Smooth muscle cell (in vitro differentiated cells): Measurements from ENCODE around the gene CDC42EP3. TPM values are rescaled to one million over a fixed set of nuclear protein-coding genes. Genes with fewer than 3 reads are reported as not detected.

Experiments used
- DNase-seq: peaks from one replicate; lab custom pipeline; 2025; ENCODE audit not compliant: unreplicated experiment; lab: John Stamatoyannopoulos, UW
- H2AFZ ChIP-seq: fragments of 200-600 bp; sonication (generic); 2 replicates; pipeline ENCODE4 v1.6.0; 2016; ENCODE audit warnings: antibody characterized with exemption, low read depth, mild to moderate bottlenecking
- H3F3A ChIP-seq: fragments of 200-600 bp; sonication (generic); 2 replicates; pipeline ENCODE4 v1.6.0; 2017; ENCODE audit warnings: antibody characterized with exemption, low read depth
- H3K27ac ChIP-seq: fragments of 200-600 bp; sonication (generic); 2 replicates; pipeline ENCODE4 v1.5.1; 2016; ENCODE audit warnings: low read depth, mild to moderate bottlenecking
- H3K27me3 ChIP-seq: fragments of 200-600 bp; sonication (generic); 2 replicates; pipeline ENCODE4 v1.6.1; 2016; ENCODE audit warnings: low read depth, mild to moderate bottlenecking
- H3K36me3 ChIP-seq: fragments of 200-600 bp; sonication (generic); 2 replicates; pipeline ENCODE4 v1.5.1; 2016; ENCODE audit warnings: low read depth
- H3K4me1 ChIP-seq: fragments of 200-600 bp; sonication (generic); 2 replicates; pipeline ENCODE4 v1.5.1; 2016; ENCODE audit warnings: low read depth
- H3K4me2 ChIP-seq: fragments of 200-600 bp; sonication (generic); 2 replicates; pipeline ENCODE4 v1.6.0; 2016; ENCODE audit warnings: mild to moderate bottlenecking
- H3K4me3 ChIP-seq: fragments of 200-600 bp; sonication (generic); 2 replicates; pipeline ENCODE4 v1.5.1; 2016; ENCODE audit warnings: mild to moderate bottlenecking
- H3K79me2 ChIP-seq: fragments of 200-600 bp; sonication (generic); 2 replicates; pipeline ENCODE4 v1.6.0; 2016; ENCODE audit warnings: low read depth, mild to moderate bottlenecking
- H3K9ac ChIP-seq: fragments of 200-600 bp; sonication (generic); 2 replicates; pipeline ENCODE4 v1.6.0; 2016; ENCODE audit warnings: low read depth
- H3K9me3 ChIP-seq: fragments of 200-600 bp; sonication (generic); replicated peaks from 2 replicates; pipeline ENCODE4 v1.5.1; 2016; ENCODE audit warnings: low read depth
- H4K20me1 ChIP-seq: fragments of 200-600 bp; sonication (generic); 2 replicates; pipeline ENCODE4 v1.6.0; 2016; ENCODE audit warnings: low read depth
- WGBS: methylation state at CpG from one replicate; pipeline ENCODE4 v1.1.7; 2016; ENCODE audit warnings: low lambda C conversion rate; 5-methylcytosine and 5-hydroxymethylcytosine counted together
- polyA plus RNA-seq: library from polyadenylated mRNA; unstranded; fragments of >200 nt; fragmentation: Nextera tagmentation; extraction: Ambion mirVana; gene quantifications from 2 replicates; pipeline ENCODE4 v1.2.1, GENCODE V29; 2016
- total RNA-seq: library from RNA; depleted of rRNA; stranded (reverse); fragments of >200 nt; gene quantifications from 2 replicates; pipeline ENCODE4 v1.2.3, GENCODE V29; 2014
- TF ChIP-seq, protein P1 (sequence below): fragments of 200-600 bp; sonication (generic); IDR thresholded peaks from 2 replicates; pipeline ENCODE4 v1.5.1; 2017; ENCODE audit warnings: borderline replicate concordance, mild to moderate bottlenecking, antibody characterized with exemption; ENCODE audit not compliant: insufficient read depth, poor library complexity, severe bottlenecking

The CDC42EP3 gene, protein sequence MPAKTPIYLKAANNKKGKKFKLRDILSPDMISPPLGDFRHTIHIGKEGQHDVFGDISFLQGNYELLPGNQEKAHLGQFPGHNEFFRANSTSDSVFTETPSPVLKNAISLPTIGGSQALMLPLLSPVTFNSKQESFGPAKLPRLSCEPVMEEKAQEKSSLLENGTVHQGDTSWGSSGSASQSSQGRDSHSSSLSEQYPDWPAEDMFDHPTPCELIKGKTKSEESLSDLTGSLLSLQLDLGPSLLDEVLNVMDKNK
- total RNA-seq (45.0 and 51.1 TPM in 2 replicates), polyA plus RNA-seq (40.0 and 71.3 TPM in 2 replicates)

DNA sequence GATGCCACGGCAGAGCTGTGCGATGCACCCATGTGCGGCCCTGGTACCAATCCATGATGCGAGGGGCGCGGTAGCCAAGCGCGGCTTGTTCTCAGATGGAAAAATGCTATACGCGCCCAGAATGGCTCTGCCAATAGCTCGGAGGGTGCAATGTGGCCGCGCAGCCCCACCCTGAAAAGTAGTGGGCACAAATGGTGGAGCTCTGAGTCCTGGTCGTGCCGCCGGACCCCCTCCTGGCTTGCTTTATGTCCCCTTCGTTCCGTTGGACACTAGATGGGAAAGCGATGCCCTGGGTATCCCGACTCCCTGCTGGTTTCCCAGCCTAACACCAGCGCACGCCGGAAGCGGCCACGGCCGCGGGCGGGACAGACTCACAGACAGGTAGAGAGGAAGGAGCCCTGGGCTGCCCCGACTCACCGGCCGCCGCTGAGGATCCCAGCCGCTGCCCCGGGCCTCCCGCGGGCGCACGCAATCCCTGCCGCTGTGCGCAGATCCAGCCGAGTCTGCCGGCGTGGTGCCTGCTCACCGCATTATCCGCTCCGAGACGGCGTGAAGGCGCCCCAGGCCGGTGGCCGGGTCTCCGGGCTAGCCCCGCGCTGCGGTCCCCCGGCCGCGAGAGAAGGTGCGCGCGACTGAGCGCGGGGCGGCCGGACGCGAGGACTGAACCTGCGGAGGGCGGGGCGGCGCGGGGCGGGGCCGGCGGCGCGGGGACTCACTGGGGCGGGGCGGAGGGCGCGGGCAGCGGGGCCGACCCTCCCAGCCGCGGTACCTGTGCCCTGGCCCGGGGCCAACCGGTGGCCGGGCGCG is at the start of gene CDC42EP3:
Gene CDC42EP3 (minus strand): TSS at position 634 of the 807 bp plus-strand sequence. CDS start 25,055 bp downstream, outside the sequence.
- Histone ChIP-seq H3K9ac (peak within 1 kb of the TSS; percentile 57), H3K9me3 (no peaks in the 10 kb centered on the region), H3K27ac (no peak within 1 kb of the TSS), H3K4me2 (peak within 1 kb of the TSS; percentile 96), H3F3A (peaks cover 6% of the 10 kb centered on the region), H3K79me2 (peaks cover 52% of the 10 kb centered on the region), H3K4me3 (peak within 1 kb of the TSS; percentile 82), H3K27me3 (no peaks in the 10 kb centered on the region), H4K20me1 (peaks cover 50% of the 10 kb centered on the region), H3K4me1 (peaks cover 25% of the 10 kb centered on the region), H2AFZ (peak within 1 kb of the TSS; percentile 93), H3K36me3 (no peaks in the 10 kb centered on the region)
- peak; percentile 37 for DNase-seq
- WGBS = under 1% methylated on average over 85 of the region's 90 CpGs
- TF ChIP-seq, protein P1, sequence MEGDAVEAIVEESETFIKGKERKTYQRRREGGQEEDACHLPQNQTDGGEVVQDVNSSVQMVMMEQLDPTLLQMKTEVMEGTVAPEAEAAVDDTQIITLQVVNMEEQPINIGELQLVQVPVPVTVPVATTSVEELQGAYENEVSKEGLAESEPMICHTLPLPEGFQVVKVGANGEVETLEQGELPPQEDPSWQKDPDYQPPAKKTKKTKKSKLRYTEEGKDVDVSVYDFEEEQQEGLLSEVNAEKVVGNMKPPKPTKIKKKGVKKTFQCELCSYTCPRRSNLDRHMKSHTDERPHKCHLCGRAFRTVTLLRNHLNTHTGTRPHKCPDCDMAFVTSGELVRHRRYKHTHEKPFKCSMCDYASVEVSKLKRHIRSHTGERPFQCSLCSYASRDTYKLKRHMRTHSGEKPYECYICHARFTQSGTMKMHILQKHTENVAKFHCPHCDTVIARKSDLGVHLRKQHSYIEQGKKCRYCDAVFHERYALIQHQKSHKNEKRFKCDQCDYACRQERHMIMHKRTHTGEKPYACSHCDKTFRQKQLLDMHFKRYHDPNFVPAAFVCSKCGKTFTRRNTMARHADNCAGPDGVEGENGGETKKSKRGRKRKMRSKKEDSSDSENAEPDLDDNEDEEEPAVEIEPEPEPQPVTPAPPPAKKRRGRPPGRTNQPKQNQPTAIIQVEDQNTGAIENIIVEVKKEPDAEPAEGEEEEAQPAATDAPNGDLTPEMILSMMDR = no peak

DNA sequence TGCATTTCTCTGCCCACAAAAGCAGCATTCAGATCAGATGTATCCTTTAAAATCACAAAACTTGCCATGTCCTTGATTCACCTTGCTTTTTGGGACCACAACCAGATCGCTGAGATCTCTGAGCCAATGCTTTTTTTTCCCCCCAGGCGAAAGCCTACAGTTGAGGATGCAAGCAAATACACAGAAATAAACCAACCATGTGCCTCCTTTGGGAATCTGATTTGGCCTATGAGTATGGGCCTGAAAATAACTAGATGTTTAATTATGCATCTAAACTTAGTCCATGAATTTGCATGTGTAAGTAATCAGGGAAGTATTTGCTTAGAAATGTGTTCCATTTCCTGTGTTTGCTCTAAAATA is 49.7 kb upstream of the CDC42EP3 start:
- TF ChIP-seq, protein P1 = no peak
- Histone ChIP-seq H3K4me1 (no peaks in the 10 kb centered on the region), H3K4me3 (no peak overlapping the region), H3K36me3 (no peaks in the 10 kb centered on the region), H3K4me2 (no peak overlapping the region), H4K20me1 (no peaks in the 10 kb centered on the region), H3K27me3 (no peaks in the 10 kb centered on the region), H2AFZ (no peak overlapping the region), H3K79me2 (no peaks in the 10 kb centered on the region), H3K9ac (no peak overlapping the region), H3K27ac (no peak overlapping the region), H3F3A (peaks cover 4% of the 10 kb centered on the region), H3K9me3 (no peaks in the 10 kb centered on the region)
- DNase-seq = no peak
- WGBS = 98% methylated on average over 2 of the region's 2 CpGs

DNA sequence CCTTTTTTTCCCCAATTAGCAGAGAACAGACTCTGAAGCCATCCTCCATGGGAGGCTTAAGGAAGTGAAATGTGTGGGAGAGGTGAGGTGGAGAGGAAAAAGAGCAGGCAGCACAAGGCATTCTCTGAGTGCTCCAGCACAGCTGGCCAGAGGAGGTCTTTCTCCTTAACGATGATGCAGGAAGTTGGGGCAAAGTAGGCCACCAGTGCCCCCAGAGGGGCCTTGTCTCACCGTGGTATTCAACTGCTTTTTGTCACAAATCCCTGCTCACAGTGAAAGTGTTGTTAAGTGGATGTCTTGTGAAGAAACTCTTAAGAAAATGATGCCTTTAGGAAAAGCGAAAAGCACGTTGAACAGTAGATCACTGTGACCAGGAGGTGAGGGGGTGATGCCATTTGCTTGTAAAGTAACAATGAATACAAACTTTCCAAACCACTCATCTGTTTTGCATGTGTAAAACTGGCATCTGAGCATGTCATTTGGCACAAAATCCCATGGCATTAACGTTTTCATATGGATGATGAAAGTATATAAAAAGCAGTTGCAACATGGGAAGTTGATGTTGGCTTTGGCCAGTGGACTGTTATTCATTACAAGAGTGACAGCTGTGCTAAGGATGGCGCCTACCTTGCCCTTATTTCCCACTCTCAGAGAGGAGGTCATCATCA is 49.2 kb upstream of the CDC42EP3 start:
- H3K36me3 ChIP-seq = no peaks in the 10 kb centered on the region
- no peaks in the 10 kb centered on the region for H3K9me3 ChIP-seq
- no peak for DNase-seq
- H3K27ac ChIP-seq = no peak overlapping the region
- no peak overlapping the region for H3K9ac ChIP-seq
- WGBS = 60% methylated on average over 6 of the region's 6 CpGs
- H3F3A ChIP-seq = peaks cover 4% of the 10 kb centered on the region
- no peaks in the 10 kb centered on the region for H3K4me1 ChIP-seq
- H4K20me1 ChIP-seq = no peaks in the 10 kb centered on the region
- H3K27me3 ChIP-seq = no peaks in the 10 kb centered on the region
- H2AFZ ChIP-seq = no peak overlapping the region
- no peak overlapping the region for H3K4me2 ChIP-seq
- no peak overlapping the region for H3K4me3 ChIP-seq
- TF ChIP-seq, protein P1 = no peak
- H3K79me2 ChIP-seq = no peaks in the 10 kb centered on the region
